Activated CD4-positive, alpha-beta T cell treated with anti-CD3 and anti-CD28 coated beads, Interleukin-2, amount 50 U/mL, for 48 hours (primary cell): ENCODE measurements around the gene TOM1L2.
A peak's percentile ranks its signal among the peaks of the same experiment; 100 is the strongest.

Source experiments
- DNase-seq, 2 experiments: peaks; one replicate each; pipeline ENCODE4 v3.0.0-alpha.2; 2020

Gene TOM1L2

GRCh38 chr17:17844500-17844899 lies 127.7 kb downstream of the TOM1L2 start:
- no peak for DNase-seq

- no peak for DNase-seq
Measured at GRCh38 chr17:17844079-17844478, 128.1 kb downstream of the TOM1L2 start.

GRCh38 chr17:17843096-17843495 lies 129.1 kb downstream of the TOM1L2 start:
- DNase-seq: no peak

GRCh38 chr17:17842111-17842876 lies 129.9 kb downstream of the TOM1L2 start:
- no peak for DNase-seq

GRCh38 chr17:17841601-17842025 lies 130.6 kb downstream of the TOM1L2 start:
- no peak for DNase-seq

GRCh38 chr17:17840751-17841591 lies 131.2 kb downstream of the TOM1L2 start:
- no peak for DNase-seq

GRCh38 chr17:17839791-17840707 lies 132.2 kb downstream of the TOM1L2 start:
- peak; percentile 80 to 82 for DNase-seq

- no peak for DNase-seq
Measured at GRCh38 chr17:17837966-17838962, 133.9 kb downstream of the TOM1L2 start.

- DNase-seq: no peak
Measured at GRCh38 chr17:17837380-17837821, 134.8 kb downstream of the TOM1L2 start.

- peak; percentile 70 to 71 for DNase-seq
Measured at GRCh38 chr17:17836818-17837379, 135.3 kb downstream of the TOM1L2 start, which contains the start of gene SREBF1. Gene SREBF1, minus strand, starts transcription at chr17:17836986. Its CDS starts 169 bp downstream, at chr17:17836817.

GRCh38 chr17:17836250-17836817 lies 135.9 kb downstream of the TOM1L2 start:
- DNase-seq: peak; percentile 99

- no peak for DNase-seq
Measured at GRCh38 chr17:17835415-17836249, 136.6 kb downstream of the TOM1L2 start.

GRCh38 chr17:17834974-17835373 lies 137.2 kb downstream of the TOM1L2 start:
- DNase-seq: no peak

GRCh38 chr17:17833658-17834357 lies 138.4 kb downstream of the TOM1L2 start:
- DNase-seq: no peak

- DNase-seq: no peak
Measured at GRCh38 chr17:17832032-17832363, 140.2 kb downstream of the TOM1L2 start.

GRCh38 chr17:17831208-17832031 lies 140.8 kb downstream of the TOM1L2 start:
- DNase-seq: no peak

GRCh38 chr17:17830740-17831207 lies 141.4 kb downstream of the TOM1L2 start:
- DNase-seq: no peak

- DNase-seq: no peak
Measured at GRCh38 chr17:17830269-17830567, 142.0 kb downstream of the TOM1L2 start.
